Measurements from ENCODE around the gene MRPL4.

DNA sequence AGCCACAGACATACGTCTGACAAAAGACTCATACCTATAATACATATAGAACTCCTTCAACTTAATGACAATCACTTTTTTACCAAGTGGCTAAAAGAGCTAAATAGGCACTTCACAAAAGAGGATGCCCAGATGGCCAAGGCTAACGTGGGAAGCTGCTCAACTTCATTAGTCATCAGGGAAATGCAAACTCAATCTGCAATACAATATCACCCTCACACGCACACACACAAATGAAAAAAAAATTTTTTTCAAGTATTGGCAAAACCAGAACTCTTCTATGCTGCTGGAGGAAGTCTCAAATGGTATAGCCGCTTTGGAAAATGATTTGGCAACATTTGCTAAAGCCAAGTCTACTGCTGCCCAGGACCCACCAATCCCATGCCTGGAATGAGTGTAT, 42.7 kb upstream of the MRPL4 start:
- TF ChIP-seq ELF1 (IDR thresholded peaks at IDR 0.05; ENCODE audit: borderline replicate concordance, low read depth) = no peak
- TF ChIP-seq FOSL1 (IDR thresholded peaks at IDR 0.05; ENCODE audit: low read depth) = no peak
- TF ChIP-seq, protein P1, sequence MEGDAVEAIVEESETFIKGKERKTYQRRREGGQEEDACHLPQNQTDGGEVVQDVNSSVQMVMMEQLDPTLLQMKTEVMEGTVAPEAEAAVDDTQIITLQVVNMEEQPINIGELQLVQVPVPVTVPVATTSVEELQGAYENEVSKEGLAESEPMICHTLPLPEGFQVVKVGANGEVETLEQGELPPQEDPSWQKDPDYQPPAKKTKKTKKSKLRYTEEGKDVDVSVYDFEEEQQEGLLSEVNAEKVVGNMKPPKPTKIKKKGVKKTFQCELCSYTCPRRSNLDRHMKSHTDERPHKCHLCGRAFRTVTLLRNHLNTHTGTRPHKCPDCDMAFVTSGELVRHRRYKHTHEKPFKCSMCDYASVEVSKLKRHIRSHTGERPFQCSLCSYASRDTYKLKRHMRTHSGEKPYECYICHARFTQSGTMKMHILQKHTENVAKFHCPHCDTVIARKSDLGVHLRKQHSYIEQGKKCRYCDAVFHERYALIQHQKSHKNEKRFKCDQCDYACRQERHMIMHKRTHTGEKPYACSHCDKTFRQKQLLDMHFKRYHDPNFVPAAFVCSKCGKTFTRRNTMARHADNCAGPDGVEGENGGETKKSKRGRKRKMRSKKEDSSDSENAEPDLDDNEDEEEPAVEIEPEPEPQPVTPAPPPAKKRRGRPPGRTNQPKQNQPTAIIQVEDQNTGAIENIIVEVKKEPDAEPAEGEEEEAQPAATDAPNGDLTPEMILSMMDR (IDR thresholded peaks at IDR 0.05 in 2 of 3, conservative IDR thresholded peaks at IDR 0.05 in 1 of 3; ENCODE audit: borderline replicate concordance in 1 of 3, insufficient read depth in 1 of 3, low read depth in 2 of 3, low read length in 2 of 3) = no peak
- TF ChIP-seq, protein P2, sequence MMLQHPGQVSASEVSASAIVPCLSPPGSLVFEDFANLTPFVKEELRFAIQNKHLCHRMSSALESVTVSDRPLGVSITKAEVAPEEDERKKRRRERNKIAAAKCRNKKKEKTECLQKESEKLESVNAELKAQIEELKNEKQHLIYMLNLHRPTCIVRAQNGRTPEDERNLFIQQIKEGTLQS (IDR thresholded peaks at IDR 0.05) = no peak
- TF ChIP-seq, protein P3, sequence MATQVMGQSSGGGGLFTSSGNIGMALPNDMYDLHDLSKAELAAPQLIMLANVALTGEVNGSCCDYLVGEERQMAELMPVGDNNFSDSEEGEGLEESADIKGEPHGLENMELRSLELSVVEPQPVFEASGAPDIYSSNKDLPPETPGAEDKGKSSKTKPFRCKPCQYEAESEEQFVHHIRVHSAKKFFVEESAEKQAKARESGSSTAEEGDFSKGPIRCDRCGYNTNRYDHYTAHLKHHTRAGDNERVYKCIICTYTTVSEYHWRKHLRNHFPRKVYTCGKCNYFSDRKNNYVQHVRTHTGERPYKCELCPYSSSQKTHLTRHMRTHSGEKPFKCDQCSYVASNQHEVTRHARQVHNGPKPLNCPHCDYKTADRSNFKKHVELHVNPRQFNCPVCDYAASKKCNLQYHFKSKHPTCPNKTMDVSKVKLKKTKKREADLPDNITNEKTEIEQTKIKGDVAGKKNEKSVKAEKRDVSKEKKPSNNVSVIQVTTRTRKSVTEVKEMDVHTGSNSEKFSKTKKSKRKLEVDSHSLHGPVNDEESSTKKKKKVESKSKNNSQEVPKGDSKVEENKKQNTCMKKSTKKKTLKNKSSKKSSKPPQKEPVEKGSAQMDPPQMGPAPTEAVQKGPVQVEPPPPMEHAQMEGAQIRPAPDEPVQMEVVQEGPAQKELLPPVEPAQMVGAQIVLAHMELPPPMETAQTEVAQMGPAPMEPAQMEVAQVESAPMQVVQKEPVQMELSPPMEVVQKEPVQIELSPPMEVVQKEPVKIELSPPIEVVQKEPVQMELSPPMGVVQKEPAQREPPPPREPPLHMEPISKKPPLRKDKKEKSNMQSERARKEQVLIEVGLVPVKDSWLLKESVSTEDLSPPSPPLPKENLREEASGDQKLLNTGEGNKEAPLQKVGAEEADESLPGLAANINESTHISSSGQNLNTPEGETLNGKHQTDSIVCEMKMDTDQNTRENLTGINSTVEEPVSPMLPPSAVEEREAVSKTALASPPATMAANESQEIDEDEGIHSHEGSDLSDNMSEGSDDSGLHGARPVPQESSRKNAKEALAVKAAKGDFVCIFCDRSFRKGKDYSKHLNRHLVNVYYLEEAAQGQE (IDR thresholded peaks at IDR 0.05; ENCODE audit: low read depth) = no peak
- no peak for TF ChIP-seq SP1 (IDR thresholded peaks at IDR 0.05; ENCODE audit: low read depth)
- TF ChIP-seq CEBPB (IDR thresholded peaks at IDR 0.05; ENCODE audit: low read depth) = no peak
- no peak for TF ChIP-seq POLR2A (IDR thresholded peaks at IDR 0.05; ENCODE audit: borderline replicate concordance, extremely low read depth, insufficient read depth, insufficient read length)
- no peak for TF ChIP-seq EZH2 (IDR thresholded peaks at IDR 0.05)
- TF ChIP-seq TCF7L2 (IDR thresholded peaks at IDR 0.05; ENCODE audit: borderline replicate concordance, extremely low read depth, insufficient read depth, insufficient read length) = no peak
